GM21528 (cell line): Measurements from ENCODE around the gene CCNYL1.
"Not testable (repeated sequence)": the region's sequence is repeated elsewhere in the genome, so short reads cannot be mapped to it uniquely, and the experiment has no call there.

Source experiments
- ATAC-seq: cut with Tn5 transposase; IDR thresholded peaks from one replicate; pipeline ENCODE4 v1.9.1; 2021; ENCODE audit warnings: mild to moderate bottlenecking, moderate library complexity; ENCODE audit not compliant: unreplicated experiment, low FRiP score

CCNYL1 gene

DNA sequence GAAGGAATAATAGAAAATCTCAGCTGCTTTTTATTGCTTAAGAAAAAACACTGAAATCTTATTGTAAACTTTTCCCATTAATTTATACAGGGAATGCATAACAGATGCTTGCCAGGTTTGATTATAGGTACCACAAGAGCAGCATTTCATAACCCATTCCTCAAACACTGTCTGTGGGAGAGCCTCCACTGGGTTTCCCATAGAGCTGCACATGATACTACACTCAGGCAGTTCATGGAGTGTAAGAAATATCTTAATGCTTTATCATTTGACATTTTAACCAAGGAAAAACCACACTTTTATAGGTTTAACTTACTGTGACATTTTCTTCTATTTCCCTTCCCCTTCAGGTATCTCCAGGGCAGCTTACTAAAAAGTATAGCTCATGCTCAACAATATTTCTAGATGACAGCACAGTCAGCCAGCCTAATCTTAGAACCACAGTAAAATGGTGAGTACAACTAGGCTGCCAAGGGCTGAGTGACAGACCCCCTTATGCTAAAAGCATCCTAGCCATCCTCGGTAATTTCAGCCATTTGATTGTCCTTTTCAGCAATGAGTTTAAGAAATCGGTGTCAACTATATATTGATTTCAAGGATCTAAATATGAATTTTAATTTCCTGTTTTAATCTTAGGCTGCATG is 22.3 kb downstream of the CCNYL1 start:
- no peak for ATAC-seq

DNA sequence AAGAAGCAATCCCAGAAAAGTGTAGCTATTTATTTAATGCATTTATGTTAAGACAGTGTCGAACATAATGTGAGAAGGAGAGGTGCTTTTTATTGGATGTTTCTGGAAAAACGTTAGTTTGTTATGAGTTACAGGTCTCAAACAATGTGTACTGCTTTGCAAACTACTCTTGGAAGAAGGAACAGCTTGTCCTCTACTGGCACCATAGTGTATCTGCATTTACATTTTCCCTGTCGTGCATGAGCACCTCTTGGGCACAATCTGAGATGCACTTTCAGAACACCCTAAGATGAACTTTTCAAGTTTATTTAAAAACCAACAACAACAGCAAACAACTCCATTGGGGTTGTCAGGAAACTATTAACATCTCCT is 22.8 kb downstream of the CCNYL1 start:
- no peak for ATAC-seq

DNA sequence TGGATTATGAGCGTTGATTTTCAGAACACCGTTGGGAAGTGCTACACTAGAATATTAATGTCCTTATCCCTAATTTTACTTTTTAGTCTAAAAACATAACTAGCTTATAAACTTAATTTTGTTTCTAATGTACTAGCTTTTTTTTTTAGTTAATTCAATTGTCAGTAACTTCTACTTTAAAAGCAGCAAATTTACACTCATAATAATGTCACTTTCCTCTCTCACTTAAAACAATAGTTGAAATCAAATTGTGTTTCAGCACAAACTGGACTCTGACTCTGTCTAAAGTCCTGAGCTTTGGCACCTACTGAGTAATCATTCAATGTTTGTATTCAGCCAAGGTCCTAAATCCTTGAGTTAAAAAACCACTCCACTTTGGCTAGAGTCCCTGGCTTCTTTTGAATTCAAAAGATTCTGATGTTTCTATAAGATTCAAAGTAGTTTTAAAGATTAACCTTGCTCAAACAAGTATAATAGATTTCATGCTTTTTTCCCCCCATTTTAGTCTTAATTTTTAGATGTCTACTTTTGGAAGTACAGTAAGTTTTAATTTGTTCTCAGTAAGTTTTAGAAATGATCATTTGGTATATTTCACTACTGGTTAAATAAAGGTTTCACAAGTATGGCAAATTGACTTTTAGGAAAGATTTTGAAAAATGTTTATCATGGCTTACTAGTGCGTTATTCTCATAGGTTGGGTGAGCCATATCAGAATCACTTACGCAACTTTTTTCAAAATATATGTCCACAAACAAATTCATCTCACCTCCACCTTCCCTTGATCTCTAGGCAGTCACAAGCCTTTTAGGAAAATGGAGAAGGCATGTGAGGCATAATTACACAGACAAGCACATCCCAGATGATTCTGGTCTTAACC is 23.4 kb downstream of the CCNYL1 start:
- ATAC-seq, result no peak

DNA sequence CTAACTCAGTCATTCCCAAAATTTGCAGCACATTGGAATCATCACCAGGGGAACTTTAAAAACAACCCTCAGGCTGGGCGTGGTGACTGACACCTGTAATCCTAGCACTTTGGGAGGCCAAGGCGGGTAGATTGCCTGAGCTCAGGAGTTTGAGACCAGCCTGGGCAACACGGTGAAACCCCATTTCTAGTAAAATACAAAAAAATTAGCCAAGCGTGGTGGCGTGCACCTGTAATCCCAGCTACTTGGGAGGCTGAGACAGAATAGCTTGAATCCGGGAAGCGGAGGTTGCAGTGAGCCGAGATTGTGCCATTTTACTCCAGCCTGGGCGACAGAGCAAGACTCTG is 24.0 kb downstream of the CCNYL1 start:
- not testable (repeated sequence) for ATAC-seq

DNA sequence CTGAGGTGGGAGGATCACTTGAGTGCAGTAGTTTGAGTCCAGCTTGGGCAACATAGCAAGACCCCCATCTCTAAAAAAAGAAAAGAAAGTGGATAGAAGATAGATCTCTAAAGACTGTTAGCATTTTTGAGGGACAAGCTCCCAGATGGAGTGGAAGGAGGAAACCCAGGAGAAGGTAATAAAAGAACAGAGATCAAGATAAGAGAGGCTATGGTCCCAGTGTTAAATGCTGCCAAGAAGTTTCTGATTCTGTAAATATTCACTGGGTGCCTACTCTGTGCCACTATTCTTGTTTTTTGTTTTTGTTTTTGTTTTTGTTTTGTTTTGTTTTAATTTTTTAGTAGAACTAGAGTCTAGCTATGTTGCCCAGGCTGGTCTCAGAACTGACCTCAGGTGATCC is 32.1 kb downstream of the CCNYL1 start:
- ATAC-seq, result no peak

DNA sequence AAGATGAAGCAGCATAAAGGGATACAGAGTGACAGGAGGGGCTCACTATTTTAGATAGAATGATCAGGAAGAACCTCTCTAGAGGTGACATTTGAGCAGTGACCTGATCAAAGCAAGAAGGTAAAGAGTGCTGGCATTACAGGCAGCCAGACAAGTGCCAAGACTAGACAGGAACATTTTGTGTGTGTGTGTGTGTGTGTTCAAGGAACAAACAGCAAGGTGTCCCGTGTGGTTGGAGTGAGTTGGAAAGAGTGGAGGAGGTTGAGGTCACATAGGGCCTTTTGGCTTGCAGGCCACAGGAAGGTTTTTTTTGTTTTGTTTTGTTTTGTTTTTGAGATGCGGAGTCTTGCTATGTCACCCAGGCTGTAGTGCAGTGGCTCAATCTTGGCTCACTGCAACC is 32.6 kb downstream of the CCNYL1 start:
- ATAC-seq, result no peak

DNA sequence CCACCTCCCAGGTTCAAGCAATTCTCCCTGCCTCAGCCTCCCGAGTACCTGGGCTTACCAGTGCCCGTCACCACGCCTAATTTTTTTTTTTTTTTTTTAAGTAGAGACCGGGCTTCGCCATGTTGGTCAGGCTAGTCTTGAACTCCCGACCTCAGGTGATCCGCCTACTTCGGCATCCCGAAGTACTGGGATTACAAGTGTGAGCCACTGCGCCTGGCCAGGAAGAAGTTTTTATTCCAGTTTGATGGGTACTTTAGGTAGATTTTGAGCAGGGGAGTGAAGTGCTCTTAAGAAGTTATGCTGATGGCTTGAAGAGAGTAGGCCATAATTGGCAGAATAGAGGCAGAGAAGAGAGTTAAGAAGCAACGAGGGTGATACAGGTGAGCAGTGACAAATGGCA is 33.0 kb downstream of the CCNYL1 start:
- ATAC-seq, result no peak

DNA sequence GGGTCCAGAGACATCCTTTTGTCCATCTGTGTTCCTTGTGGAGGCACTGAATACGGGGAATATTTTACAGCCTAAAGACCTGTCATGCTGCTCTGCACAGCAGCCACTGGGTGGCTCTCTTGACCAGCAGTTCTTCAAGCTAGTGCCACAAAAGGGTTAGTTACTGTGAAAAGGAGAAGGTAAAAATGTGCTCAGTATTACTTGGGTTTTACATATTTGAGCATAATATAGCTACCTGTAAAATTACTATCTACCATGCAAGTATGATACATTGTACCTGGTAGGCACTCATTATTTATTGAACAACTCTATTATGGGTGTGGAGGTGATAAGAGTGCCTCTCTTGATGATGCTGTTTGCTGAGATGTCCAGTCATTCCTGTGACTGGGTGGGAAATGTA is 34.7 kb downstream of the CCNYL1 start:
- peak; percentile 79 for ATAC-seq

DNA sequence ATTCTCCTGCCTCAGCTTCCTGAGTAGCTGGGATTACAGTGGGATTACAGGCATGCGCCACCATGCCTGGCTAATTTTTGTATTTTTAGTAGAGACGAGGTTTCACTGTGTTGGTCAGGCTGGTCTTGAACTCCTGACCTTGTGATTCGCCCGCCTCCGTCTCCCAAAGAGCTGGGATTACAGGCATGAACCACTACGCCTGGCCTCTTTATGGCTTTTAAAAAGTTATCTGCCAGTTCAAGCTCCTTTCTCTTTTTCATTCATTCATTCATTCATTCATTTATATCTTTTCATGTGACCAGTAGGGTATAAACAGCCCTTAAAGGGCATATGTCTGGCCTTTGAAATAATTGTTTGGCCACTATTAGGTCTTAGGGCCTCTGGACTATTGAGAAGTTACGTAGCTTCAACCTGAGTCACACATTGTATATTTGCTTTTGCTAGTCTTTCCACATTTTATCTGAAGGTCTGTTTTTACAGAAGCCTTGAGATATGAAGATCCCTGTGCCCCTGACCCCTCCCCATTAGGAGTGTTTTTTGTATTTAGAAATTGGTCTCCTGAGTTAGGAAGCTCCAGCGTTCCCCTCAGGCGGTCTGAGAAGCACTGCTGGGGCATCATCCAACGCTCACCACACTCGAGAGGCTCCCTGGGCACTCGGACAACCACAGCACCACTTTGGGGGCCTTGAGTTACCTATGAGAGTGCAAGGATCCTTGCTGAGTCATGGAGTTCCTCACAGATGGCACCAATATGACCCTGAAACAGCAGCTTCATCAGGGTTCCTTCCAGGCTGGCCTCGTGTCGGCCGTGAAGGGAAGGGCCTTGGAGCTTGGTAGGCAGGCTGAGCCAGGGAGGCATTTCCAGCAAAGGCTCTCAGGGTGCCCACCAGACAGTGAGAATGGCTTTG is 36.5 kb downstream of the CCNYL1 start:
- no peak for ATAC-seq

DNA sequence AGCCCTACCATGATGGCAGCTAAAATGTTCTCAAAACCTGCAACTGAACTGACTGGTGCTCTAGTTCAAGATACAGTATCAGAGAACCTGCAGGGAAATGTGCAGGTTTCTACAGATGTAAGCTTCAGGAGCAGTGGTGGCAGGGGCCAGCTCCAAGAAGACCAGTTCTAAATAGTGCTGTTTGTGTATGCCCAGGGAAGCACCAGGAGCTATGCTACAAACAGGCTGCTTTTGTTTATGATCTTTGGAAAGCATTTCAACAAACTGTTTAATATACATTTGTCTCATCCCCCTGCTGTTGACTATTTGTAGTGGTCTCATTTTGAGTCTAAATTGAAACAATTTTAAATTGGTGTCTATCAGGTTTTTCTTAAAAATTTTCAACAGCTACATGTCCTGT is 37.6 kb downstream of the CCNYL1 start:
- no peak for ATAC-seq

DNA sequence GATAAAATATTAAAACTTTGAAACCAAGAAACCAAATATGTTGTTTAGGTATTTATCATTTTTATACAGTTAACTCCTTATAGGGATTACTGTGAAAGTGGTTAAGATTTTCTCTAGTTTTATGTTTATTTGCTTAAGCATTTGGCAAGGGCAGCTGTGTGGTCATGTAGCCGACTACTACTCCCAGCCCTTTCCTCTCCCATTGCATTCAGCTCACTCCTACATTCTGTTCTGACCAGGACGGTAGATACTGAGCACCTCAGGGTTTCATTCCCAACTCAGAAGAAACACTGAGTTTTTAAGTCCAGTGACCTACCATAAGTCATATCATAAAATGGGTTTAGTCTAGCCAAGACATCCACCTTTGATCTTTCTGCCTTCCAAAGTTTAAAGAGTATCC is 38.4 kb downstream of the CCNYL1 start:
- ATAC-seq, result no peak

DNA sequence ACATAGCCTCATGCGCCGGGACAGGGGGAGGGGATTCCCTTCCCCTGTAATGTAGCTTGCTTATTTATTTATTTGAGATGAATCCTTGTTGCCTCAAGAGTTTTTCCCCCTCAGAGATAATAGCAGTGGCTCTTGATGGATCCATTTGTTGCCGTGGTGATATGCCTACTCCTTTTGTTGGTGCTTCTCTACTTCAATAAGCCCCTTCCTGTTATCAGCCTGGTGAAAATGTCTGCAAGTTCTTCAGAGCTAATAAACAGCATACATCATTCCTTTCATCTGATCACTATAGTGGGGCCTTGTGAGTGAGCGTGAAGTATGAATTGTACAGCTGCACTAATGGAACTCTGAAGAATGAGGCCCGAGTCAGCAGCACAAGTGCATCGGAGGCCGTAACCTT is 38.9 kb downstream of the CCNYL1 start:
- no peak for ATAC-seq

DNA sequence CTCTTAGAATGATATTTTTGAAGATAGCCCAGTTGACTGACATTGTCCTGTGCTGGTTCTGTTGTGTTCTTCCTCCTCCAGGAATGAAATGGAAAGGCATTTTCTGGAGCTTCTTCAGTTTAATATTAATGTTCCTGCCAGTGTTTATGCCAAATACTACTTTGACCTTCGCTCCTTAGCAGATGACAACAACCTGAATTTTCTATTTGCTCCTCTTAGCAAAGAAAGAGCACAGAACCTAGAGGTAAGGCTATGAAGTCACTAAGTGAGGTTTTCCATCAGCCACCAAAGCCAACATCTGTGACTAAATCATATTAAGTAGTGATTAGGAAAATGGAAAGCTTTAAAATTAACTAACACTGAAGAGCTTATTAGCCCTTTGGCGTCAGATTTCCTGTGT is 39.4 kb downstream of the CCNYL1 start:
- no peak for ATAC-seq

DNA sequence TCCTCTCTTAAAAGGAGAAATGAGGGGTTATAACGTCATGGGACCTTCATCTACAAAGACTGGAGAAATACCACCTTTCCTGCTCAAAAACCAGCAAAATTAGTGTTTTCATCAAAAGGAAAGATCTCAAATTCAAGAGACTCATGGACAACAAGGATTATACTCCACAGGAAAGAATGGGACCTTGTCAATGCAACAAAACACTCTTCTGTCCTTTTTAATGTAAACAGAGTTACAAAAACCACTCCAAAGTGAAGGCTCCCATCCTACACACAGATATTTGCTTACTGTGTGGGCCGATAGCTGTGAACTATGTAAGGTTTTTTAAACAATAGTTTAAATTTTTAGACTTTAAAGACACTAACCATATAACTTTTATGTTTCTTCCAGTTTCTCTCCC is 42.2 kb downstream of the CCNYL1 start:
- not testable (repeated sequence) for ATAC-seq

DNA sequence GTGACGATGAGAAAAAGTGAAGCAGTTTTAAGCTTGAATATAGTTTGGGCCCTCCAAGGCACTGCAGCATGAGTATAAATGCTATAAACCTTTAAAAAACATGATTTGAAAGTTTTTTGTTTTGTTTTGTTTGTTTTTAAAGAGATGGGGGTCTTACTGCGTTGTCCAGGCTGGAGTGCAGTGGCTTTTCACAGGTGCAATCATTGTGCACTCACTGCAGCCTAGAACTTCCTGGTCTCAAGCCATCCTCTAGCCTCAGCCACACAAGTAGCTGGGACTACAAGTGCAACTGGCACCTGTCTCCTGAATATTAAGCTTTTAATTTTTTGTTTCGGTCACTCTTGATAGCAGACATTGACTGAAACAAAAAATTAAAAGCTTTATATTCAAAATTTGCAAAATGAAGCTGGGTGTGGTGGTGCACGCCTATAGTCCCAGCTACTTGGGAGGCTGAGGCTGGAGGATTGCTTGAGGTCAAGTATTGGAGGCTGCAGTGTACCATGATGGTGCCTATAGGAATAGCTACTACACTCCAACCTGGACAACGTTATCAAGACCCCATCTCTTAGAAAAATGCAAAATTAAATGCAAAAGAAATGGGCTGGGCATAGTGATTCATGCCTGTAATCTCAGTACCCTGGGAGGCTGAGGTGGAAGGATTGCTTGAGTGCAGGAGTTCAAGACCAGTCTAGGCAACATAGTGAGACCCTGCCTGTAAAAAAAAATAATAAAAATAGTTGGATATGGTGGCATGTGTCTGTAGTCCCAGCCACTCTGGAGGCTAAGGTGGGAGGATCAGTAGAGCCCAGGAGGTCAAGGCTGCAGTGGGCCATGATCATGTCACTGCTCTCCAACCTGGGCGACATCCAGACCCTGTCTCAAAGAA is 43.3 kb downstream of the CCNYL1 start:
- ATAC-seq, result no peak

DNA sequence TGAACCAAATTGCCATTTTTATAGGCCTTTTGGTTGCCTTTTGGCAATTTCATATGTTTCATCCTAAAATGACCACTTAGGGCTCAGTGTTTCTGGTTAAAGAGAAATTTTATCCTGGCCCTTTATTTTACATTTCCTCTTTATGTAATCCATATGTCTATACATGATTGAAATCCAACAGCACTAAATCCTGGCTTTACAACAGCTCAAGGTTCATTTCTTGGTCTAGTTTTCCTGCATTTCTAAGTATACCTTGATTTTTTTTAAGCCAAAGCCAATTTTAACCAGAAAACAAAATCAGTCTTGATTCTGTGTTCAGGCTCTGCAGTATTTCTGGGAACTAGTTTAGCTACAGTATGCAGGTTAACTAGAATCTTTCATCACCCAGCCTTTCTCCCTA is 46.6 kb downstream of the CCNYL1 start:
- ATAC-seq, result no peak

DNA sequence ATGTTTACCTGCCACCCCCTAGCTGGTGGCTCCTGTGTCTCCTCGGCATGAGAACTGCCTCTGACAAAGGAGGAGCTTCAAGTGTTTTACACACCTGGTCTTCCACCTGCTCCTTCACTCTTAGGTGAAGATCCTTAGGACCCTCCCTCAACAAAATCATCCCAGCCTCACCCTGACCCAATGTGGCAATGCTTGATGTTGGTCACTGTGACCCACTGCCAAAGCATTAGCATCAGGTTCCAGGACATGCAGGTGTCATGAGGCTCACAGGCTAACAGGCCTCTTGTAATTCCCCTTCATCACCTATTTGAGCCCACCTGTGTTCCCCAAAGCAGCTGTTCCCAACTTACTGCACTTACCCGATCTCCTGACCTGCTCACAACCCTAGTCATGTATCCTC is 48.5 kb downstream of the CCNYL1 start:
- ATAC-seq, result no peak

DNA sequence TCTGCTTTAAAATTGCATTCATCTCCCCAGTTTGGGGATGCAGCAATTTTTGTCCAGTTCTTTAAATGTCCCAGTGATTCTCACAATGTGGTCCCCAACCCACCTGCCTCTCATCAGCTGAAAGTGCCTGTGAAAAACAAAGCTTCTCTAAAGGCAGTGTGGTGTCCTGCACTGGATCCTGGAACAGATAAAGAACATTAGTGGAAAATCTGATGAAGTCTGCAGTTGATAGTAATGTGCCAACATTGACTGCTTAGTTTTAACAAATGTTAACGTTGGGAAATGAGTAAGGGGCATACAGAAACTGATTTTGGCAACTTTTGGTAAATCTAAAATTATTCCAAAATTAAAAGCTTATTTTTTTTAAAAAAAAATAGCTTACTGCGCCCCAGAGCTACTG is 49.0 kb downstream of the CCNYL1 start:
- ATAC-seq, result no peak

DNA sequence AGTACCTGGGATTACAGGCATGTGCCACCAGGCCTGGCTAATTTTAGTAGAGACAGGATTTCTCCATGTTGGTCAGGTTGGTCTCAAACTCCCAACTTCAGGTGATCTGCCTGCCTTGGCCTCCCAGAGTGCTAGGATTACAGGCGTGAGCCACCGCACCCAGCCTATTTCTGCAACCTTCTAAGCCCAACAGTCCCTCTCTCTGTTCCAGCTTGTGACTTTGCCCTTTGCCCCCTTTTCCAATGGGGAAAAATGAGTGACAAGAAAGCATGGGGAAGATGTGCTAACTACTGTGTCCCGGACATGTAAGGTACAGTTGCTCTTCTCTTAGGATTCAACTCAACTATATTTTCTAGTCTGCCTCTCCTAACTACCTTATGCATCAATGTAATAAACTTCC is 50.0 kb downstream of the CCNYL1 start:
- not testable (repeated sequence) for ATAC-seq

DNA sequence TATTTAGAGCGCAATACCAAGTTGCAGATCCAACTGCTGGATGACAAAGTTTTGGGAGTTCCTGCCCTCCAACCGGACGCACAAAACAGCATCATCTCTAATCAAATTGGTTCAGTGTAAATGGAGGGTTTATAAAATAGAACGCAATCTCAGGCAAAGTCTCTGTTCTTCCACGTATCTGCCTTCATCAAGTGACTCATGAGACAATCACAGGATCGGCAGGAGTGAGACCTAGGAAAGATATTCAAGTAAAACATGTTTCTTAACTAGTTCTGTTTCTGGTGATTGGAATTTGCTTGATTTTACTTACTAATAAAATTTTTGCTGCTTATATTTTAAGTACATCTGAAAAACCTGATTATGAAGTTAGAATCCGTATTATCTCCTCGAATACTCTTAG is 50.7 kb downstream of the CCNYL1 start:
- ATAC-seq, result no peak
